ENCODE measurements around the gene RETREG2.

Gene RETREG2

GRCh38 chr2:219171231-219171651 lies 6.8 kb upstream of the RETREG2 start:
- no peak for DNase-seq

DNA sequence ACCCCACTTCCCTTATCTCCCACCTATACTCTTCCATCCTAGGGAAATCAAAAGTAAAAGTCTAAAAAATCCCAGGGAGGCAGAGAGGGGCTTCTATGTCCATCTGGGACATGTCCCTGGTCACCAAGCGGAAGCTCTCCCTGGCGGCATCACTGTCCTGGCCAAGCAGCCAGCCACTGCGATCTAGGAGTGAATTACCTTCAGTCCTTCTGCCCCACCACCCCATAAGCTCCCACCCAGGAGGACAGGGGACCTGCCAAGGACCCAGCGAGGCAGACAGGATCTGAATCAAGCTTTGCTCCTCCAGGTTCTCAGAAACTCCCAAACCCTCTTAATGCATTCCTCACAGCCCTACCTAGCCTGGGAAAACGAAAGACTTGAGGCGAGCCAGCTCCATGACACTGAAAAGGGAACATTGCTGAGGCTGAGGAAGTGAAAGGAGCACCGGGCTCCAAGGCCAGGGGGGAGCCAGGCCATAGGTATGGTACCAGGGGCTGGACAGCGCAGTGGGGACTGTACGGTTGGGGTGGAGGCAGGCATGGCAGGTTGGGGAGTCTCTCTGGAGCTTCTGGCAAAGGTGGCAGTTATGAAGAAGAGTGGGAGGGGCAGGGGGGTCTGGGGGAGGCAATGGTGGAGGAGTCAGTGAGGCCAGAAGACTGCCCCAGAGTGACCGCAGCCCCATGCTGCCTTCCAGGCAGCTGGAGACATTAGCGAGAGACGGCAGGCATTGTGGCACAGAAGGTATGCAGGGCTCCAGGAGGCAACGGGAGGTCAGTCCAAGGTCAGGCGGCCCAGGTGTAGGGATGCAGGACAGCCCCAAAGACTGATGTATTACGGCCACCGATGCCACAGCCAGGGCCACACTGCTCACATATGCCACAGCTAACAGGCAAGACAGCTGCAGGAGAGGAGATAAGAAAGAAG lies 5.6 kb upstream of the RETREG2 start:
- DNase-seq, result no peak

DNA sequence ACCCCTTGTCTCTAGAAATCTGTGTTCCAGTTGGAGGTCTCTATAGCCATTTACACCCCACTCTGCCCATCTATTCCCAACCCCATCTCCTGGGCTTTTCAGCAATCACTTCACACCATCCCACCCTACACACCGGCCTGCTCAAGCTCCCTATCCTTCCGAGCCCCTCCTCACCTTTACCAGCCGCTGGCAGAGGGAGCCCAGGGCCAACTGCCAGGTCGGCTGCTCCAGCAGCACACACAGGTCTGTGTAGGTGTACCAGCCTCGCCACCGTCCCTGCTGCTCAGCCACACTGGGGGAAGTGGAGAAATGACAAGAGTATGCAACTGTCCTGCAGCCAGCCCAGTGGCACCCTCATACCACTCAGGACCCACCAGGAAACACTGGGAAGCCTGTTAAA lies 4.9 kb upstream of the RETREG2 start:
- DNase-seq, result no peak

DNA sequence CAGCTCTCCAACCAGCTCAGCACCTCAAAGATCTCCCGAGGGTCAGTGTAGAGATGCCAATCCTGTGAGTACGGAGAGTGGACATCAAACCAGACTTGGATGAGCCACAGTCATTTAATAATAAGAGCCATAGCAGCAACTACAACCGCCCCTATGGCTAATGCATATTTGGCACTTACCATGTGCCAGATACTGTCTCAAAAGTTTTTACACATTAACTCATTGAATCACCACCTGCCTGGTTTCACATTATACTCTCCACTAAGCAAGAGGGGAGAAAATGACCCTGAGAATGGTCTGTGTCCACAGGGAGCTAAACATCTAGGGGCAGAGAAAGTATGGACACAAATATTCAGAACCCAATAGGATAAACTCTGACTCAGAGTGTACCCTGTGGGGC lies 3.9 kb upstream of the RETREG2 start:
- no peak for DNase-seq

- no peak for DNase-seq
Measured at GRCh38 chr2:219174801-219175200, 3.3 kb upstream of the RETREG2 start.

GRCh38 chr2:219175486-219175885 lies 2.6 kb upstream of the RETREG2 start:
- no peak for DNase-seq

DNA sequence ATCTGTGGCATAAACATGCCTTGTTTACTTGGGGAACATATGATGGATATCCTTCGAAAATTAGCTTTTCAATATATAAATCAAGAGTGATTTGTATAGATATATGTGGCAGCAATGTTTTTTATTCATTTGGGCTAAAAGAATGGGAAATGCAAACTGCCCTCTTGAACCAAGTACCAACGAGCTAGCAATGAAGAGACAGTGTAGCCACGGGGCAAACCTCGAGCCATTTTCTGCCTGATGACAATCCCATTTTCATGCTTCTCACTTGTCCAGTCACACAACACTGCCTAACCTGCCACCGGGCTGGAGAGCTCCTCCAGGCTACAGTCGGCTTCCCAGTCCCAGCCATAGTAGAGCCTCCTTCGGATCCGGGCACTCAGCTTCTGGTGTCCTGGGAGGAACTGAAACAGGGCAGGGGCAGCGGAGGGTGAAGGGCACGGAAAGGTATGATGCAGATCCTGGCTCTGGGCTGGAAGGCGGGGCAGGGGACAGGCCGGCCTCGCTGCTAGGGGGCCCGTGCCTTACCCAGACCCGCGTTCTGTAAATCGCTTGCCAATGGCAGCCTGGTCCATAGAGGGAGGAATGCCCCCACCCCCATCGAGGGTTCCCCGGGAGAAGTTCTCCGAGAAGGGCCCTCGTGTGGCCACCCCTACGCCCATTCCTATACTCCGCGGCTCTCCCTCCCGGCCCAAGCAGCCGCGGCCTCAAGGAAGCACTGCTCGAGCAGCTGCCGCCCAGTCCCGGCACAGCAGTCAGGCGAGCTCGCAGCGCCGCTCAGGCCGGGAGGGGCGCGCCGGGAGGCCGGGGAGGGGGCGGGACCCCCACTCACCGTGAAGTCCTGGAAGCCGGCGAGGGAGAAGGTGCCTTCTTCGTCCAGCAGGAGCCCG lies 1.9 kb upstream of the RETREG2 start:
- DNase-seq, result no peak

GRCh38 chr2:219176818-219177551 lies 1.1 kb upstream of the RETREG2 start, which contains the start of gene CNPPD1:
TSS of gene CNPPD1 (minus strand) at chr2:219176925. CDS start at chr2:219176828, 97 bp downstream.
- DNase-seq, result peak; percentile 90

DNA sequence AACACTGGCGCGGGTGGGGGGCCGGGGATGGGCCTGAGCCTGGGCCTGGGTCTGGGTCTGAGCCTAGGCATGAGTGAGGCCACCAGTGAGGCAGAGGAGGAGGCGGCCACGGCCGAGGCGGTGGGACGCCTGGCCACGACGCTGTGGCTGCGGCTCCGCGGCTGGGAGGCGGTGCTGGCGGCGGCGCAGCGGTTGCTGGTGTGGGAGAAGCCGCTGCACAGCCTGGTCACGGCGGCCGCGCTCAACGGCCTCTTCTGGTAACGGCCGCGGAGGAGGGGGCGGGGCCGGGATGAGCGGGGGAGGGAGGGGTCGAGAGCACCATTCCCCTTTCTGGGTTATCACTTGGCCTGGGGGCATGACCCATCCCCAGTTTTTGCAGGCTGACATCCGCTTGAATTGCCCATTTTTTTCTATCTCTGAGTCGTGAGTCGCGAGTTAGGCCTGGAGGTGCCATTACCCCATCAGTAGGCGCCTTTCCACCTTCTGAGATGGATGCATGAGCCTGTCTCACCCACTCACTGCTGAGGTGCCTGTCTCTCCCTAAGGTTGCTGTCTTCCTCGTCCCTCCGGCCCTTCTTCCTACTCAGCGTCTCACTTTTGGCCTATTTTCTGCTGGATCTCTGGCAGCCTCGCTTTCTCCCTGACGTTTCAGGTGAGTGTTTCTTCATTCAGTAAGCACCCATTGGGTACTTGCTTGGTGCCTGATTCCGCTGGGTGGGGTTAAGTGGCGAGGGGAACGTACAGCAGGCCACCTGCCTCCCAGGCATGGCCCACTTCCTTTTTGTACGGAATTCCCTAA lies 501 bp downstream of the RETREG2 start:
- DNase-seq, result no peak

- no peak for DNase-seq
Measured at GRCh38 chr2:219179601-219180465, 1.8 kb downstream of the RETREG2 start.

DNA sequence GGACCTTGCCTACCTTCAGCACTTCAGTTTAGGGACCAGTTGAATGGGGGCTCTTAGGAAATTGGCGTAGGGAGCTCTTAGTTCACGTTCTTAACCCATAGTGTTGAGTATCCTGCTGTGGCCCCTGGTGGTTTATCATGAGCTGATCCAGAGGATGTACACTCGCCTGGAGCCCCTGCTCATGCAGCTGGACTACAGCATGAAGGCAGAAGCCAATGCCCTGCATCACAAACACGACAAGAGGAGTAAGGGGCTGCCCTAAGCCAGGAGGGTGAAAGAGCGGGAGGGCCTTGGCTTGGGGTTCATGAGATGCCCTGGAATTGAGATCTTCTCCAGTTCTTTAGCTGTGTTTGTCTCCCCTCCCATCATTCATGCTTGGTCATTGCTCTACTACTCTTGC lies 2.9 kb downstream of the RETREG2 start:
- DNase-seq, result no peak

- DNase-seq, result no peak
Measured at GRCh38 chr2:219181531-219181930, 3.5 kb downstream of the RETREG2 start.

- no peak for DNase-seq
Measured at GRCh38 chr2:219182331-219183150, 4.5 kb downstream of the RETREG2 start.

GRCh38 chr2:219183151-219183772 lies 5.2 kb downstream of the RETREG2 start:
- no peak for DNase-seq

- DNase-seq, result no peak
Measured at GRCh38 chr2:219184121-219184520, 6.0 kb downstream of the RETREG2 start.

- no peak for DNase-seq
Measured at GRCh38 chr2:219186754-219187456, 8.8 kb downstream of the RETREG2 start.

DNA sequence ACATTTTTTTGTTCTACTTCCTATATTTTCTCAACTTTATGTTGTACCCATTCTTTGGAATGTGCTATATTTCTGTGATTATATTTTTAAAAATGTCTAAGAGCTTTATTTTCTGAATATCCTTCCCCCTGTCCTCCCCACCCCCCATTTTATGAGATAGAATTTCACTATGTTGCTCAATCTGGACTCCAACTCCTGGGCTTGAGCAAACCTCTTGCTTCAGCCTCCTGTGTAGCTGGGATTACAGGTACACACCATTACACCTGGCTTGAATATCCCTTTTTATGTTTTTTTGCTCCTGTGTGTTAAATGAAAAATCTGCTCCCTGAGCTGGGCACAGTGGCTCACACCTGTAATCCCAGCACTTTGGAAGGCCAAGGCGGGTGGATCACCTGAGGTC lies 19.3 kb downstream of the RETREG2 start:
- no peak for DNase-seq

- DNase-seq, result no peak
Measured at GRCh38 chr2:219198974-219199373, 20.9 kb downstream of the RETREG2 start.

Measured in right hindlimb (tissue), 1 donor.